ENCODE results near the gene NEUROD2. TPM values are rescaled to one million over a fixed set of nuclear protein-coding genes. Genes with fewer than 3 reads are reported as not detected.
A peak's percentile ranks its signal among the peaks of the same experiment; 100 is the strongest.

Gene NEUROD2
- total RNA-seq, 1 donor from 2014 or later = not detected

GRCh38 chr17:39581071-39581758, 26.5 kb downstream of the NEUROD2 start:
- no peaks in the 10 kb centered on the region for H3K9me3 ChIP-seq (ENCODE audit: control insufficient read depth in 3 of 3, low read length in 3 of 3)
- no peak overlapping the region for H3K4me3 ChIP-seq (ENCODE audit: low read length in 3 of 3)
- H3K27me3 ChIP-seq (ENCODE audit: control insufficient read depth in 3 of 3, insufficient read depth in 3 of 3, low read length in 3 of 3) = peaks cover 0 to 2% (median 0%) of the 10 kb centered on the region in 3 donors
- no peaks in the 10 kb centered on the region for H3K36me3 ChIP-seq (ENCODE audit: control insufficient read depth in 3 of 3, insufficient read depth in 3 of 3, low read length in 3 of 3)
- no peaks in the 10 kb centered on the region for H3K4me1 ChIP-seq (ENCODE audit: control insufficient read depth in 3 of 3, insufficient read depth in 3 of 3, low read length in 3 of 3)
- no peak overlapping the region for H3K9ac ChIP-seq (ENCODE audit: low read depth in 1 of 3, low read length in 3 of 3)
- no peak overlapping the region for H3K27ac ChIP-seq (ENCODE audit: low read depth, low read length)

GRCh38 chr17:39580082-39580468, 27.6 kb downstream of the NEUROD2 start:
- Histone ChIP-seq H3K4me3 (ENCODE audit: low read length in 3 of 3) (no peak overlapping the region), H3K27ac (ENCODE audit: low read depth, low read length) (no peak overlapping the region), H3K9ac (ENCODE audit: low read depth in 1 of 3, low read length in 3 of 3) (no peak overlapping the region), H3K36me3 (ENCODE audit: control insufficient read depth in 3 of 3, insufficient read depth in 3 of 3, low read length in 3 of 3) (no peaks in the 10 kb centered on the region), H3K4me1 (ENCODE audit: control insufficient read depth in 3 of 3, insufficient read depth in 3 of 3, low read length in 3 of 3) (no peaks in the 10 kb centered on the region), H3K9me3 (ENCODE audit: control insufficient read depth in 3 of 3, low read length in 3 of 3) (no peaks in the 10 kb centered on the region), H3K27me3 (ENCODE audit: control insufficient read depth in 3 of 3, insufficient read depth in 3 of 3, low read length in 3 of 3) (peaks cover 0 to 2% (median 0%) of the 10 kb centered on the region in 3 donors)

GRCh38 chr17:39579318-39580081, 28.2 kb downstream of the NEUROD2 start:
- Histone ChIP-seq H3K36me3 (ENCODE audit: control insufficient read depth in 3 of 3, insufficient read depth in 3 of 3, low read length in 3 of 3) (no peaks in the 10 kb centered on the region), H3K27ac (ENCODE audit: low read depth, low read length) (no peak overlapping the region), H3K27me3 (ENCODE audit: control insufficient read depth in 3 of 3, insufficient read depth in 3 of 3, low read length in 3 of 3) (peaks cover 0 to 2% (median 0%) of the 10 kb centered on the region in 3 donors), H3K9ac (ENCODE audit: low read depth in 1 of 3, low read length in 3 of 3) (no peak overlapping the region), H3K4me1 (ENCODE audit: control insufficient read depth in 3 of 3, insufficient read depth in 3 of 3, low read length in 3 of 3) (no peaks in the 10 kb centered on the region), H3K4me3 (ENCODE audit: low read length in 3 of 3) (no peak overlapping the region), H3K9me3 (ENCODE audit: control insufficient read depth in 3 of 3, low read length in 3 of 3) (no peaks in the 10 kb centered on the region)

- H3K9me3 ChIP-seq (ENCODE audit: control insufficient read depth in 3 of 3, low read length in 3 of 3) = no peaks in the 10 kb centered on the region
- no peaks in the 10 kb centered on the region for H3K36me3 ChIP-seq (ENCODE audit: control insufficient read depth in 3 of 3, insufficient read depth in 3 of 3, low read length in 3 of 3)
- H3K4me3 ChIP-seq (ENCODE audit: low read length in 3 of 3) = no peak overlapping the region
- no peak overlapping the region for H3K9ac ChIP-seq (ENCODE audit: low read depth in 1 of 3, low read length in 3 of 3)
- H3K27ac ChIP-seq (ENCODE audit: low read depth, low read length) = no peak overlapping the region
- peaks cover 0 to 6% (median 4%) of the 10 kb centered on the region in 3 donors for H3K4me1 ChIP-seq (ENCODE audit: control insufficient read depth in 3 of 3, insufficient read depth in 3 of 3, low read length in 3 of 3)
- H3K27me3 ChIP-seq (ENCODE audit: control insufficient read depth in 3 of 3, insufficient read depth in 3 of 3, low read length in 3 of 3) = peaks cover 0 to 2% (median 0%) of the 10 kb centered on the region in 3 donors
Observed at GRCh38 chr17:39578272-39578671, 29.4 kb downstream of the NEUROD2 start.

- no peak overlapping the region for H3K9ac ChIP-seq (ENCODE audit: low read depth in 1 of 3, low read length in 3 of 3)
- peaks cover 0 to 4% (median under 1%) of the 10 kb centered on the region in 3 donors for H3K36me3 ChIP-seq (ENCODE audit: control insufficient read depth in 3 of 3, insufficient read depth in 3 of 3, low read length in 3 of 3)
- H3K4me1 ChIP-seq (ENCODE audit: control insufficient read depth in 3 of 3, insufficient read depth in 3 of 3, low read length in 3 of 3) = peaks cover 0 to 10% (median 8%) of the 10 kb centered on the region in 3 donors
- no peaks in the 10 kb centered on the region for H3K27me3 ChIP-seq (ENCODE audit: control insufficient read depth in 3 of 3, insufficient read depth in 3 of 3, low read length in 3 of 3)
- H3K4me3 ChIP-seq (ENCODE audit: low read length in 3 of 3) = no peak overlapping the region
- H3K9me3 ChIP-seq (ENCODE audit: control insufficient read depth in 3 of 3, low read length in 3 of 3) = peaks cover 0 to under 1% (median 0%) of the 10 kb centered on the region in 3 donors
- no peak overlapping the region for H3K27ac ChIP-seq (ENCODE audit: low read depth, low read length)
Observed at GRCh38 chr17:39576187-39576586, 31.5 kb downstream of the NEUROD2 start.

- peak overlapping the region; percentile 69 to 77 (median 72) for H3K4me3 ChIP-seq (ENCODE audit: low read length in 3 of 3)
- H3K27me3 ChIP-seq (ENCODE audit: control insufficient read depth in 3 of 3, insufficient read depth in 3 of 3, low read length in 3 of 3) = no peaks in the 10 kb centered on the region
- peaks cover 7 to 11% (median 10%) of the 10 kb centered on the region in 3 donors for H3K36me3 ChIP-seq (ENCODE audit: control insufficient read depth in 3 of 3, insufficient read depth in 3 of 3, low read length in 3 of 3)
- peak overlapping the region; percentile 51 for H3K27ac ChIP-seq (ENCODE audit: low read depth, low read length)
- peaks cover 0 to 2% (median 0%) of the 10 kb centered on the region in 3 donors for H3K9me3 ChIP-seq (ENCODE audit: control insufficient read depth in 3 of 3, low read length in 3 of 3)
- peaks cover 4 to 10% (median 10%) of the 10 kb centered on the region in 3 donors for H3K4me1 ChIP-seq (ENCODE audit: control insufficient read depth in 3 of 3, insufficient read depth in 3 of 3, low read length in 3 of 3)
- H3K9ac ChIP-seq (ENCODE audit: low read depth in 1 of 3, low read length in 3 of 3) = peak overlapping the region; percentile 67 to 76 (median 76)
Observed at GRCh38 chr17:39573447-39574298, 34.0 kb downstream of the NEUROD2 start.

GRCh38 chr17:39572121-39572520, 35.6 kb downstream of the NEUROD2 start:
- no peak overlapping the region for H3K4me3 ChIP-seq (ENCODE audit: low read length in 3 of 3)
- H3K27me3 ChIP-seq (ENCODE audit: control insufficient read depth in 3 of 3, insufficient read depth in 3 of 3, low read length in 3 of 3) = no peaks in the 10 kb centered on the region
- H3K36me3 ChIP-seq (ENCODE audit: control insufficient read depth in 3 of 3, insufficient read depth in 3 of 3, low read length in 3 of 3) = peaks cover 12 to 19% (median 16%) of the 10 kb centered on the region in 3 donors
- H3K27ac ChIP-seq (ENCODE audit: low read depth, low read length) = no peak overlapping the region
- peaks cover 4 to 10% (median 10%) of the 10 kb centered on the region in 3 donors for H3K4me1 ChIP-seq (ENCODE audit: control insufficient read depth in 3 of 3, insufficient read depth in 3 of 3, low read length in 3 of 3)
- peaks cover 0 to 2% (median 0%) of the 10 kb centered on the region in 3 donors for H3K9me3 ChIP-seq (ENCODE audit: control insufficient read depth in 3 of 3, low read length in 3 of 3)
- no peak overlapping the region for H3K9ac ChIP-seq (ENCODE audit: low read depth in 1 of 3, low read length in 3 of 3)

- H3K4me3 ChIP-seq (ENCODE audit: low read length in 3 of 3) = no peak overlapping the region
- peaks cover 16 to 31% (median 20%) of the 10 kb centered on the region in 3 donors for H3K36me3 ChIP-seq (ENCODE audit: control insufficient read depth in 3 of 3, insufficient read depth in 3 of 3, low read length in 3 of 3)
- no peaks in the 10 kb centered on the region for H3K27me3 ChIP-seq (ENCODE audit: control insufficient read depth in 3 of 3, insufficient read depth in 3 of 3, low read length in 3 of 3)
- peaks cover 10 to 19% (median 14%) of the 10 kb centered on the region in 3 donors for H3K4me1 ChIP-seq (ENCODE audit: control insufficient read depth in 3 of 3, insufficient read depth in 3 of 3, low read length in 3 of 3)
- H3K9ac ChIP-seq (ENCODE audit: low read depth in 1 of 3, low read length in 3 of 3) = no peak overlapping the region
- peaks cover 0 to 2% (median 0%) of the 10 kb centered on the region in 3 donors for H3K9me3 ChIP-seq (ENCODE audit: control insufficient read depth in 3 of 3, low read length in 3 of 3)
- H3K27ac ChIP-seq (ENCODE audit: low read depth, low read length) = no peak overlapping the region
Observed at GRCh38 chr17:39569126-39569525, 38.6 kb downstream of the NEUROD2 start.

- Histone ChIP-seq H3K9me3 (ENCODE audit: control insufficient read depth in 3 of 3, low read length in 3 of 3) (peaks cover 0 to 2% (median 0%) of the 10 kb centered on the region in 3 donors), H3K36me3 (ENCODE audit: control insufficient read depth in 3 of 3, insufficient read depth in 3 of 3, low read length in 3 of 3) (peaks cover 16 to 31% (median 20%) of the 10 kb centered on the region in 3 donors), H3K27me3 (ENCODE audit: control insufficient read depth in 3 of 3, insufficient read depth in 3 of 3, low read length in 3 of 3) (no peaks in the 10 kb centered on the region), H3K27ac (ENCODE audit: low read depth, low read length) (no peak overlapping the region), H3K4me1 (ENCODE audit: control insufficient read depth in 3 of 3, insufficient read depth in 3 of 3, low read length in 3 of 3) (peaks cover 6 to 19% (median 18%) of the 10 kb centered on the region in 3 donors), H3K4me3 (ENCODE audit: low read length in 3 of 3) (no peak overlapping the region), H3K9ac (ENCODE audit: low read depth in 1 of 3, low read length in 3 of 3) (no peak overlapping the region)
Observed at GRCh38 chr17:39568702-39569101, 39.0 kb downstream of the NEUROD2 start.

Measured in skeletal muscle tissue (tissue), 4 donors.